Nephron progenitor cell (in vitro differentiated cells): ENCODE measurements around the gene DNMT1.
"Not testable (repeated sequence)": the region's sequence is repeated elsewhere in the genome, so short reads cannot be mapped to it uniquely, and the experiment has no call there.

ENCODE experiments used
- DNase-seq: peaks from one replicate; pipeline ENCODE4 v3.0.0; 2021
- H3K27ac Mint-ChIP-seq: 2 replicates; pipeline ENCODE4 v1.8.0; 2021; ENCODE audit warnings: mild to moderate bottlenecking, moderate library complexity, mixed read lengths
- H3K27me3 Mint-ChIP-seq: 2 replicates; pipeline ENCODE4 v1.8.0; 2021; ENCODE audit warnings: mild to moderate bottlenecking, low read depth, mixed read lengths; ENCODE audit not compliant: poor library complexity
- H3K36me3 Mint-ChIP-seq: 2 replicates; pipeline ENCODE4 v1.8.0; 2021; ENCODE audit warnings: low read depth, mixed read lengths
- H3K4me1 Mint-ChIP-seq: 2 replicates; pipeline ENCODE4 v1.8.0; 2021; ENCODE audit warnings: mixed read lengths
- H3K4me3 Mint-ChIP-seq: 2 replicates; pipeline ENCODE4 v1.8.0; 2021; ENCODE audit warnings: mild to moderate bottlenecking, moderate library complexity, mixed read lengths
- H3K9me3 Mint-ChIP-seq: 2 replicates; pipeline ENCODE4 v1.8.0; 2021; ENCODE audit warnings: mild to moderate bottlenecking, moderate library complexity, mixed read lengths
- CTCF ChIP-seq: fragments of 200-600 bp; sonication (generic); IDR thresholded peaks from 2 replicates; pipeline ENCODE4 v1.5.0; 2021; ENCODE audit warnings: antibody characterized with exemption

DNMT1 gene

GRCh38 chr19:10184636-10185035 is 10.1 kb downstream of the DNMT1 start:
- DNase-seq: no peak
- Mint-ChIP-seq H3K27me3 (no peaks in the 10 kb centered on the region), H3K9me3 (no peaks in the 10 kb centered on the region), H3K27ac (peak overlapping the region; percentile 91), H3K4me1 (peaks cover 8% of the 10 kb centered on the region), H3K36me3 (peaks cover 34% of the 10 kb centered on the region), H3K4me3 (no peak overlapping the region)
- no peak for TF ChIP-seq CTCF

GRCh38 chr19:10183926-10184325 is 10.8 kb downstream of the DNMT1 start:
- H3K27ac Mint-ChIP-seq: peak overlapping the region; percentile 91
- no peaks in the 10 kb centered on the region for H3K9me3 Mint-ChIP-seq
- H3K4me3 Mint-ChIP-seq: no peak overlapping the region
- H3K36me3 Mint-ChIP-seq: peaks cover 38% of the 10 kb centered on the region
- H3K27me3 Mint-ChIP-seq: no peaks in the 10 kb centered on the region
- TF ChIP-seq CTCF: no peak
- DNase-seq: no peak
- peaks cover 8% of the 10 kb centered on the region for H3K4me1 Mint-ChIP-seq

- Mint-ChIP-seq H3K27me3 (no peaks in the 10 kb centered on the region), H3K27ac (no peak overlapping the region), H3K4me1 (peaks cover 8% of the 10 kb centered on the region), H3K9me3 (no peaks in the 10 kb centered on the region), H3K4me3 (no peak overlapping the region), H3K36me3 (peaks cover 34% of the 10 kb centered on the region)
- no peak for DNase-seq
- TF ChIP-seq CTCF: no peak
Observed at GRCh38 chr19:10182847-10183246, 11.9 kb downstream of the DNMT1 start.

GRCh38 chr19:10182076-10182475 is 12.7 kb downstream of the DNMT1 start:
- H3K4me1 Mint-ChIP-seq: peaks cover 1% of the 10 kb centered on the region
- peaks cover 37% of the 10 kb centered on the region for H3K36me3 Mint-ChIP-seq
- H3K27me3 Mint-ChIP-seq: no peaks in the 10 kb centered on the region
- no peaks in the 10 kb centered on the region for H3K9me3 Mint-ChIP-seq
- H3K27ac Mint-ChIP-seq: no peak overlapping the region
- no peak for DNase-seq
- H3K4me3 Mint-ChIP-seq: no peak overlapping the region
- no peak for TF ChIP-seq CTCF

- TF ChIP-seq CTCF: no peak
- DNase-seq: no peak
- Mint-ChIP-seq H3K27me3 (no peaks in the 10 kb centered on the region), H3K4me1 (no peaks in the 10 kb centered on the region), H3K27ac (no peak overlapping the region), H3K9me3 (no peaks in the 10 kb centered on the region), H3K4me3 (no peak overlapping the region), H3K36me3 (peaks cover 52% of the 10 kb centered on the region)
Observed at GRCh38 chr19:10180459-10180858, 14.3 kb downstream of the DNMT1 start.

GRCh38 chr19:10180024-10180423 is 14.7 kb downstream of the DNMT1 start:
- H3K36me3 Mint-ChIP-seq: peaks cover 56% of the 10 kb centered on the region

More at GRCh38 chr19:10180024-10180423, 14.7 kb downstream of the DNMT1 start:
- DNase-seq, H3K9me3 Mint-ChIP-seq, H3K4me3 Mint-ChIP-seq, H3K4me1 Mint-ChIP-seq, H3K27me3 Mint-ChIP-seq, H3K27ac Mint-ChIP-seq: not testable (repeated sequence)
